Hematopoietic multipotent progenitor cell treated with erythropoietin and hydrocortisone succinate and interleukin-3 and kit ligand, for 17 days (in vitro differentiated cells): ENCODE measurements around the gene DGKZ.

ENCODE experiments used
- DNase-seq: peaks from one replicate; pipeline ENCODE4 v3.0.0-alpha.2; 2015; ENCODE audit warnings: low spot score

Gene DGKZ

GRCh38 chr11:46327829-46328228 is 19.4 kb upstream of the DGKZ start:
- DNase-seq = no peak

- no peak for DNase-seq
Measured at GRCh38 chr11:46330154-46330553, 17.1 kb upstream of the DGKZ start.

- DNase-seq = no peak
Measured at GRCh38 chr11:46330563-46331281, 16.5 kb upstream of the DGKZ start.

GRCh38 chr11:46331282-46331984 is 15.8 kb upstream of the DGKZ start:
- DNase-seq = no peak

- no peak for DNase-seq
Measured at GRCh38 chr11:46332093-46332567, 15.1 kb upstream of the DGKZ start.

- DNase-seq = no peak
Measured at GRCh38 chr11:46332568-46333393, 14.5 kb upstream of the DGKZ start.

- no peak for DNase-seq
Measured at GRCh38 chr11:46333394-46333947, 13.8 kb upstream of the DGKZ start.

GRCh38 chr11:46334211-46334610 is 13.1 kb upstream of the DGKZ start:
- DNase-seq = no peak

- DNase-seq = no peak
Measured at GRCh38 chr11:46335271-46335670, 12.0 kb upstream of the DGKZ start.

- DNase-seq = no peak
Measured at GRCh38 chr11:46335890-46336562, 11.2 kb upstream of the DGKZ start.

GRCh38 chr11:46336563-46337180 is 10.6 kb upstream of the DGKZ start:
- DNase-seq = no peak

GRCh38 chr11:46337626-46338345 is 9.5 kb upstream of the DGKZ start:
- no peak for DNase-seq

- no peak for DNase-seq
Measured at GRCh38 chr11:46338636-46338987, 8.7 kb upstream of the DGKZ start.

- DNase-seq = no peak
Measured at GRCh38 chr11:46338988-46339666, 8.1 kb upstream of the DGKZ start.

GRCh38 chr11:46339816-46340215 is 7.4 kb upstream of the DGKZ start:
- DNase-seq = no peak

GRCh38 chr11:46341454-46341853 is 5.8 kb upstream of the DGKZ start:
- no peak for DNase-seq

- no peak for DNase-seq
Measured at GRCh38 chr11:46342239-46342638, 5.0 kb upstream of the DGKZ start.

- DNase-seq = no peak
Measured at GRCh38 chr11:46343520-46343919, 3.7 kb upstream of the DGKZ start.

- no peak for DNase-seq
Measured at GRCh38 chr11:46345131-46345597, 2.1 kb upstream of the DGKZ start.

- no peak for DNase-seq
Measured at GRCh38 chr11:46345881-46346484, 1.3 kb upstream of the DGKZ start.
